SIG-M5 (cell line): Measurements from ENCODE around the gene RMI2.

Experiments
- DNase-seq: peaks from one replicate; lab custom pipeline; 2025; lab: John Stamatoyannopoulos, UW

Gene RMI2

GRCh38 chr16:11310634-11310977 lies 34.7 kb upstream of the RMI2 start:
- DNase-seq, result no peak

- peak; percentile 29 for DNase-seq
Observed at GRCh38 chr16:11310997-11311561, 34.2 kb upstream of the RMI2 start.

GRCh38 chr16:11312718-11313492 lies 32.4 kb upstream of the RMI2 start:
- DNase-seq, result no peak

GRCh38 chr16:11313493-11314308 lies 31.6 kb upstream of the RMI2 start:
- DNase-seq, result no peak

- DNase-seq, result no peak
Observed at GRCh38 chr16:11314309-11314894, 30.9 kb upstream of the RMI2 start.

GRCh38 chr16:11315510-11315909 lies 29.7 kb upstream of the RMI2 start:
- no peak for DNase-seq

- DNase-seq, result no peak
Observed at GRCh38 chr16:11316331-11317015, 28.8 kb upstream of the RMI2 start.

GRCh38 chr16:11318817-11319216 lies 26.4 kb upstream of the RMI2 start:
- DNase-seq, result no peak

- no peak for DNase-seq
Observed at GRCh38 chr16:11319529-11320146, 25.6 kb upstream of the RMI2 start.

- no peak for DNase-seq
Observed at GRCh38 chr16:11320170-11320569, 25.1 kb upstream of the RMI2 start.

GRCh38 chr16:11321662-11322061 lies 23.6 kb upstream of the RMI2 start:
- no peak for DNase-seq

- no peak for DNase-seq
Observed at GRCh38 chr16:11322823-11323222, 22.4 kb upstream of the RMI2 start.

GRCh38 chr16:11323551-11324336 lies 21.5 kb upstream of the RMI2 start:
- DNase-seq, result no peak

- no peak for DNase-seq
Observed at GRCh38 chr16:11325404-11326083, 19.7 kb upstream of the RMI2 start.

GRCh38 chr16:11326084-11326736 lies 19.0 kb upstream of the RMI2 start:
- DNase-seq, result no peak

GRCh38 chr16:11326737-11327276 lies 18.5 kb upstream of the RMI2 start:
- DNase-seq, result no peak

GRCh38 chr16:11327277-11328171 lies 17.7 kb upstream of the RMI2 start:
- DNase-seq, result no peak
